ENCODE data around the gene PTH2.

- TF ChIP-seq CTCF (IDR thresholded peaks at IDR 0.05) (no peak), POLR2A (IDR thresholded peaks at IDR 0.05) (no peak)
Measured at GRCh38 chr19:49434907-49435583, 11.8 kb upstream of the PTH2 start.

All from body of pancreas (tissue), 4 donors.